ENCODE measurements around the gene APOH. TPM values are rescaled to one million over a fixed set of nuclear protein-coding genes. Genes with fewer than 3 reads are reported as not detected.

Gene APOH
- total RNA-seq, 1 donor from 2014 or later = not detected

DNA sequence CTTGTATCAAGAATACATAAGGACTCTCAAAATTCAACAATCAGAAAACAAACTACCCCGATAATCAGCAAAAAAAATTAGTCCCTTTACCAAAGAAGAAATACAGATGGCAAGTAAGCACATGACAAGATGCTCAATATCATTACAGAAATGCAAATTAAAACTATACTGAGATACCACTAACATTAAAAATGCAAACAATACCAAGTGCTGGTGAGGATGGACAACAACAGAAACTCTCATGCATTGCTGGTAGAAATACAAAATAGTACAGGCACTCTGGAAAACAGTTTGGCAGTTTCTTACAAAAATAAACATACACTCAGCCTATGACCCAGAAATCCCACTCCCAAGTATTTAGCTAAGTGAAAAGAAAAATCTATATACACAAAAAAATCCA is 44.8 kb downstream of the APOH start:
- intact Hi-C loops (cut with DNase I) = no loop called here
- peaks cover 5% of the 10 kb centered on the region for H3K4me1 ChIP-seq
- no peak for DNase-seq (ENCODE audit: extremely low spot score in 2 of 2)
- no peak overlapping the region for H3K27ac ChIP-seq
- TF ChIP-seq, protein P1, sequence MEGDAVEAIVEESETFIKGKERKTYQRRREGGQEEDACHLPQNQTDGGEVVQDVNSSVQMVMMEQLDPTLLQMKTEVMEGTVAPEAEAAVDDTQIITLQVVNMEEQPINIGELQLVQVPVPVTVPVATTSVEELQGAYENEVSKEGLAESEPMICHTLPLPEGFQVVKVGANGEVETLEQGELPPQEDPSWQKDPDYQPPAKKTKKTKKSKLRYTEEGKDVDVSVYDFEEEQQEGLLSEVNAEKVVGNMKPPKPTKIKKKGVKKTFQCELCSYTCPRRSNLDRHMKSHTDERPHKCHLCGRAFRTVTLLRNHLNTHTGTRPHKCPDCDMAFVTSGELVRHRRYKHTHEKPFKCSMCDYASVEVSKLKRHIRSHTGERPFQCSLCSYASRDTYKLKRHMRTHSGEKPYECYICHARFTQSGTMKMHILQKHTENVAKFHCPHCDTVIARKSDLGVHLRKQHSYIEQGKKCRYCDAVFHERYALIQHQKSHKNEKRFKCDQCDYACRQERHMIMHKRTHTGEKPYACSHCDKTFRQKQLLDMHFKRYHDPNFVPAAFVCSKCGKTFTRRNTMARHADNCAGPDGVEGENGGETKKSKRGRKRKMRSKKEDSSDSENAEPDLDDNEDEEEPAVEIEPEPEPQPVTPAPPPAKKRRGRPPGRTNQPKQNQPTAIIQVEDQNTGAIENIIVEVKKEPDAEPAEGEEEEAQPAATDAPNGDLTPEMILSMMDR (IDR thresholded peaks at IDR 0.05) = no peak
- no peak for TF ChIP-seq POLR2A (IDR thresholded peaks at IDR 0.05)
- TF ChIP-seq POLR2AphosphoS5 (IDR thresholded peaks at IDR 0.05; ENCODE audit: insufficient read depth in 1 of 2, low read depth in 1 of 2) = no peak
- no peaks in the 10 kb centered on the region for H3K27me3 ChIP-seq
- no peaks in the 10 kb centered on the region for H3K9me3 ChIP-seq
- peaks cover 0 to 11% of the 10 kb centered on the region in 2 donors for H3K36me3 ChIP-seq
- no peak overlapping the region for H3K4me3 ChIP-seq

DNA sequence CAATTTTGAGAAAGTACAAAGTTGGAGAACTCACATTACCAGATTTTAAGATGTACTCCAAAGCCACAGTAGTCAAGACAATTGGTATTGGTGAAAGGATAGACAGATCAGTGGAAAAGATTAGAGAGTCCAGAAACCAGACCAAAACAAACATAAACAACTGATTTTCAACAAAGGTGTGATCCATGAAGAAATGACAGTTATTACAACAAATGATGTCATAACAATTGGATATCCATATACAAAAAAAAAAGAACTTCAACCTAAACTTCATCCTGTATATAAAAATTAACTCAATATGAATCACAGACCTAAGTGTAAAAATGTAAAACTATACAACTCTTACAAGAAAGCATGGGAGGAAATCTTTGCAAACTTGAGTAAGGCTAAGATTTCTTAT is 45.7 kb downstream of the APOH start:
- no peak overlapping the region for H3K27ac ChIP-seq
- no peak for DNase-seq (ENCODE audit: extremely low spot score in 2 of 2)
- no peak overlapping the region for H3K4me3 ChIP-seq
- intact Hi-C loops (cut with DNase I) = no loop called here
- no peaks in the 10 kb centered on the region for H3K9me3 ChIP-seq
- TF ChIP-seq, protein P1 (IDR thresholded peaks at IDR 0.05) = no peak
- no peak for TF ChIP-seq POLR2A (IDR thresholded peaks at IDR 0.05)
- TF ChIP-seq POLR2AphosphoS5 (IDR thresholded peaks at IDR 0.05; ENCODE audit: insufficient read depth in 1 of 2, low read depth in 1 of 2) = no peak
- no peaks in the 10 kb centered on the region for H3K4me1 ChIP-seq
- H3K27me3 ChIP-seq = no peaks in the 10 kb centered on the region
- H3K36me3 ChIP-seq = peaks cover 0 to 11% of the 10 kb centered on the region in 2 donors

DNA sequence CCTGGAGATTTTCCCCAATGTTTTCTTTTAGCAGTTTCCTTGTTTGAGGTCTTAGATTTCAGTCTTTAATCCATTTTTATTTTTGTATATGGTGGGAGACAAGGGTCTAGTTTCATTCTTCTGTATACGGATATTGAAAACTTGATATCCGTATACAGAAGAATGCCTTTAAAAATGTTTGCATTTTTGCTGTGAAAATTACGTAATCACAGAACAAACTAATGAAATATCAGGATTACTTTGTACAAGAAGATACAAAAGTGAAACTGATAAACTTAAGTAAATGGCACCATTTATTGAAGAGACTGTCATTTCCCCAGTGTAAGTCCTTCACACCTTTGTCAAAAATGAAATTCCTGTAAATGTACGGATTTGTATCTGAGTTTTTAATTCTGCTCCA is 50.6 kb downstream of the APOH start:
- peaks cover 0 to 11% of the 10 kb centered on the region in 2 donors for H3K36me3 ChIP-seq
- no peaks in the 10 kb centered on the region for H3K9me3 ChIP-seq
- no peak overlapping the region for H3K27ac ChIP-seq
- intact Hi-C loops (cut with DNase I) = no loop called here
- no peak for DNase-seq (ENCODE audit: extremely low spot score in 2 of 2)
- TF ChIP-seq, protein P1 (IDR thresholded peaks at IDR 0.05) = no peak
- TF ChIP-seq POLR2A (IDR thresholded peaks at IDR 0.05) (no peak), POLR2AphosphoS5 (IDR thresholded peaks at IDR 0.05; ENCODE audit: insufficient read depth in 1 of 2, low read depth in 1 of 2) (no peak)
- no peak overlapping the region for H3K4me3 ChIP-seq
- H3K4me1 ChIP-seq = no peaks in the 10 kb centered on the region
- H3K27me3 ChIP-seq = no peaks in the 10 kb centered on the region

- Histone ChIP-seq H3K27me3 (no peaks in the 10 kb centered on the region), H3K4me1 (no peaks in the 10 kb centered on the region), H3K27ac (no peak overlapping the region), H3K4me3 (no peak overlapping the region), H3K36me3 (peaks cover 0 to 6% of the 10 kb centered on the region in 2 donors), H3K9me3 (no peaks in the 10 kb centered on the region)
- no peak for DNase-seq (ENCODE audit: extremely low spot score in 2 of 2)
- TF ChIP-seq POLR2A (IDR thresholded peaks at IDR 0.05) (no peak), POLR2AphosphoS5 (IDR thresholded peaks at IDR 0.05; ENCODE audit: insufficient read depth in 1 of 2, low read depth in 1 of 2) (no peak)
- TF ChIP-seq, protein P1 (IDR thresholded peaks at IDR 0.05) = no peak
- intact Hi-C loops (cut with DNase I) = no loop called here
Observed at GRCh38 chr17:66177048-66177447, 52.2 kb downstream of the APOH start.

- H3K27me3 ChIP-seq = no peaks in the 10 kb centered on the region
Observed at GRCh38 chr17:66175892-66176291, 53.3 kb downstream of the APOH start.

More at GRCh38 chr17:66175892-66176291, 53.3 kb downstream of the APOH start:
- DNase-seq (ENCODE audit: extremely low spot score in 2 of 2) = no peak
- Histone ChIP-seq H3K36me3 (no peaks in the 10 kb centered on the region), H3K9me3 (no peaks in the 10 kb centered on the region), H3K4me3 (no peak overlapping the region), H3K27ac (no peak overlapping the region), H3K4me1 (no peaks in the 10 kb centered on the region)
- TF ChIP-seq POLR2AphosphoS5 (IDR thresholded peaks at IDR 0.05; ENCODE audit: insufficient read depth in 1 of 2, low read depth in 1 of 2) (no peak), POLR2A (IDR thresholded peaks at IDR 0.05) (no peak)
- TF ChIP-seq, protein P1 (IDR thresholded peaks at IDR 0.05) = no peak
- intact Hi-C loops (cut with DNase I) = no loop called here

All from vagina (tissue), 2 donors.